Measurements from ENCODE around the gene ALG14.

The ALG14 gene

DNA sequence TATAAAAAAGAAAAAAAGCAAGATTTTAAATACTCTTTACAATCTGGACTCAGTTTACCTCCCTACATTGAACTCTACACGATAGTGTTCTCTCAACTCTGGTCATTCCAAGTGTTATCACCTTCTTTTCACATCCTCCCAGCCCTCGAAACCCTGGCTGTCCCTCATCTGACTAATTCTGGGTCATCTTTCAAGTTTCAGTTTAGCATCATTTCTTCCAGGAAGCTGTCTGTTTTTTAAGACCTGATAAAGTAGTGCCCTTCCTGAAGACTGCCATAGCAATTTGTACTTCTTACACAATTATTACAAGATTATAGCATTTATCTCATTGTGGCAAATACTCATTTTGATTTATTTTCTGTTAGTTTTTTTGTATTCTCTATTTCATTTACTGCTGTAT, 1.2 kb downstream of the ALG14 start:
- no peaks in the 10 kb centered on the region for H3K9me3 ChIP-seq (ENCODE audit: control insufficient read depth, low read length)
- H3K36me3 ChIP-seq (ENCODE audit: control insufficient read depth, insufficient read depth, low read length): no peaks in the 10 kb centered on the region
- H3K4me3 ChIP-seq (ENCODE audit: insufficient read depth, low read depth, low read length): no peak overlapping the region
- H3K27me3 ChIP-seq (ENCODE audit: control insufficient read depth, insufficient read depth, low read length, poor library complexity, severe bottlenecking): no peaks in the 10 kb centered on the region
- no peaks in the 10 kb centered on the region for H3K4me1 ChIP-seq (ENCODE audit: control insufficient read depth, insufficient read depth, low read length)
- no peak overlapping the region for H3K27ac ChIP-seq (ENCODE audit: insufficient read depth, low read depth, low read length, poor library complexity, severe bottlenecking)
- 87% methylated on average over 2 of the region's 2 CpGs for WGBS, 2 experiments

DNA sequence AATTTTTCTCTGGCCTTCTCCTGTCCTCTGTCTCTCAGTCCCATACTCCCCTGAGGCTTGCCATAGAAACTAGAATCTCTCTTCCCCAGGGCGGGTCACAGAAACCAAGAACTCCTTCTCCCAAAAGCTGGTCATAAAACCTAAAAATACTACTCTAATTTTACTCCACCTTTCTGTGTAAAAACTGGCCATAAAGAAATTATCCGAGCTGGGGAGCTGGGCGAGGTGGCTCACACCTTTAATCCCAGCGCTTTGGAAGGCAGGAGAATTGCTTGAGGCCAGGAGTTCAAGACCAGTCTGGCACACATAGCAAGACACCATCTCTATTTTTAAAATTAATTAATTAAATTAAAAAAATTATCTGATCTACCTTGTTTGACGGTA, 3.0 kb downstream of the ALG14 start:
- no peak overlapping the region for H3K4me3 ChIP-seq (ENCODE audit: insufficient read depth, low read depth, low read length)
- H3K36me3 ChIP-seq (ENCODE audit: control insufficient read depth, insufficient read depth, low read length): no peaks in the 10 kb centered on the region
- H3K9me3 ChIP-seq (ENCODE audit: control insufficient read depth, low read length): no peaks in the 10 kb centered on the region
- WGBS, 2 experiments: 93 to 96% methylated on average over 5 of the region's 5 CpGs
- H3K4me1 ChIP-seq (ENCODE audit: control insufficient read depth, insufficient read depth, low read length): no peaks in the 10 kb centered on the region
- H3K27me3 ChIP-seq (ENCODE audit: control insufficient read depth, insufficient read depth, low read length, poor library complexity, severe bottlenecking): no peaks in the 10 kb centered on the region
- no peak overlapping the region for H3K27ac ChIP-seq (ENCODE audit: insufficient read depth, low read depth, low read length, poor library complexity, severe bottlenecking)

DNA sequence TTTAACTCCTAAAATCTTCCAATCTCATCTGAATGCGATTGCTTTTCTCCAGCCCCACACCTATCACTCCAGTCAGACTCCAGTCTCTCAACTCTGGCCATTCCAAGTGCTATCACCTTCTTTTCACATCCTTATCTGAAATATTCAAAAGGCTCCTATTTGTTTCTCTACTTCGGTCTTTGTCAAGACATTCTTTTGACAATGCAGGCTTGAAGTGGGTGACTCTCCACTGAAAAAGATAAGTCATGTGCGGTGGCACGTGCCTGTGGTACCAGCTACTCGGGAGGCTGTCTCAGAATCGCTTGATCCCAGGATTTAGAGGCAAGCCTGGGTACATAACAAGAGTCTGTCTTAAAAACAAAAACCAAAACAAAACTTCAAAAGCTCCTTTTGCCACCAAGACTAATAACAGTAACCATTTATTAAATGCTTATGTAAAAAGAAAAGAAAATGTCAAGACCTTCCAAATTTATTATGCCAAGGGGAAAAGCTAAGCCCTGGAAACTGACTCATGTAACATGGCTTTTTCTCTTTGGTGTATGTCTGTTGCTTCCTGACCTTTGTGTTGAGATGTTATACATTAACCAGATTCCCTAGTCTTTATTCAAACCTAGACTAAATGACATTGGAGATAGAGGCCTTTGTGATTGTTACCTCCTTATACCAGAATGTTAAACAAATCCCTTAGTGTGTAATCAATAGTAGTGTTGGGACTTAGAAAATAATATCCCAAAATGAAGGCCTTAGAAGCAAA, 3.6 kb downstream of the ALG14 start:
- no peaks in the 10 kb centered on the region for H3K36me3 ChIP-seq (ENCODE audit: control insufficient read depth, insufficient read depth, low read length)
- WGBS, 2 experiments: 93 to 98% methylated on average over 6 of the region's 6 CpGs
- no peak overlapping the region for H3K4me3 ChIP-seq (ENCODE audit: insufficient read depth, low read depth, low read length)
- no peaks in the 10 kb centered on the region for H3K4me1 ChIP-seq (ENCODE audit: control insufficient read depth, insufficient read depth, low read length)
- no peak overlapping the region for H3K27ac ChIP-seq (ENCODE audit: insufficient read depth, low read depth, low read length, poor library complexity, severe bottlenecking)
- no peaks in the 10 kb centered on the region for H3K27me3 ChIP-seq (ENCODE audit: control insufficient read depth, insufficient read depth, low read length, poor library complexity, severe bottlenecking)
- H3K9me3 ChIP-seq (ENCODE audit: control insufficient read depth, low read length): no peaks in the 10 kb centered on the region

DNA sequence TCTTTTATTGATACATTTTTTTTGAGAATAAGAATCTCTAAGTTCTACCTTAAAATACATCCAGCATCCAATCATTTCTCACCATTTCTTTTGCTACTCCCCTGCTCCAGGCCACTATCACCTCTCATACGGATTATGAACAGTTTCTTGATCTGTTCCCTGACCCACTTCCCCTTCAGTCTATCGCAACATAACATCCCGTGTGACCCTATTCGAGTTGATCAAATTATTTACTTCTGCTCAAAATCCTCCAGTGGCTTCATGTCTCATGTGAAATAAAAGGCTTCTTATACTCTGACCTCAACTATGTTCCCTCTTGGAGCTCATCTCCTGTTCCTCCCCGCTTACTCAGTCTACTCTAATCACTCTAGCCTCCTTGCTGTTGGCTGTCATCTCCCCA, 5.2 kb downstream of the ALG14 start:
- Histone ChIP-seq H3K4me3 (ENCODE audit: insufficient read depth, low read depth, low read length) (no peak overlapping the region), H3K9me3 (ENCODE audit: control insufficient read depth, low read length) (no peaks in the 10 kb centered on the region), H3K4me1 (ENCODE audit: control insufficient read depth, insufficient read depth, low read length) (no peaks in the 10 kb centered on the region), H3K36me3 (ENCODE audit: control insufficient read depth, insufficient read depth, low read length) (no peaks in the 10 kb centered on the region), H3K27ac (ENCODE audit: insufficient read depth, low read depth, low read length, poor library complexity, severe bottlenecking) (no peak overlapping the region), H3K27me3 (ENCODE audit: control insufficient read depth, insufficient read depth, low read length, poor library complexity, severe bottlenecking) (no peaks in the 10 kb centered on the region)
- 84 to 86% methylated on average over 5 of the region's 5 CpGs for WGBS, 2 experiments

DNA sequence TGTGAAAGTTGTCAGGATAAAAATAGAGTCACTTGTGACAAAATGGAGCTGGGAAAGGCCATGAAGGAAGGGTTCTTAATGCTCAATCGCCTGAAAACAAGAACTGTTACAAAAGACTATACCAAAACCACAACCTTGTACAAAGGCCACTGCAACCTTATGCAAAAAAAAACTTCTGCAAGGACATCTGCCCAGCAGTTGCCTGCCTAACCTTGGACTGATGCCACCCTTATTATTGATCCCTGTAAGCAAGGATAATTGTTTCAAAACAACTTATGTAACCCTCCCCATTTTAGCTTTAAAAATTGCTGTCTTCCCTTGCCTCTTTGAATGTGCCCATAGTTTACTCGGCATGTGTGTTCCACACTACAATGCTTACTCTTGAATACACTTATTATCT, 5.7 kb downstream of the ALG14 start:
- Histone ChIP-seq H3K27me3 (ENCODE audit: control insufficient read depth, insufficient read depth, low read length, poor library complexity, severe bottlenecking) (no peaks in the 10 kb centered on the region), H3K9me3 (ENCODE audit: control insufficient read depth, low read length) (no peaks in the 10 kb centered on the region), H3K4me1 (ENCODE audit: control insufficient read depth, insufficient read depth, low read length) (no peaks in the 10 kb centered on the region), H3K27ac (ENCODE audit: insufficient read depth, low read depth, low read length, poor library complexity, severe bottlenecking) (no peak overlapping the region), H3K36me3 (ENCODE audit: control insufficient read depth, insufficient read depth, low read length) (no peaks in the 10 kb centered on the region), H3K4me3 (ENCODE audit: insufficient read depth, low read depth, low read length) (no peak overlapping the region)
- 89% methylated on average over 2 of the region's 2 CpGs for WGBS, 2 experiments

DNA sequence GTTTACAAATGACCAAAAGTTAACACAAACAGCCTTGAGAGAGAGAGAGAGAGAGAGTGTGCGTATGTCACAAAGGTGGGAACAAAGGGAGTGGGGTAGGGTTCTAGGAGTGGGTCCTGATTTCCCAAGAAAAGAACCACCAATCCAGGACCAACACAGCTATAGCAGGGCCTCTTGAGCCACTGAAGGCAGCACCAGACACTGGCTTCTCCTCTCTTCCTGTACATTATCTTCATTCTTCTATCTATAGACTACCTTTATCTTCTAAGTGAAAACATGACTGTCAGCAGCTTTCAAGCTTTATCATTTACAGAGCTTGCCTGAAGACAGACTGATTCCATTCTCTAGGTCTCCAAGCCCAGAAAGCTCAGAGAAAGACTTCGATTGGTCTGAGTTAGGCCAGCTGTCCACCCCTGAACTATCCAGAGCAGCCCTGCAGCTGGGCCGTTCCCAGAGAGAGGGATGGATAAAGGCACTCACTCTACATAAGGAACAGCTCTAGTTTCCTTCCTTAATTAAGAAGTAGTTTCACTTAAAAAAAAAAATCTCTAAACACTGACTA, 11.2 kb downstream of the ALG14 start:
- Histone ChIP-seq H3K4me3 (ENCODE audit: insufficient read depth, low read depth, low read length) (no peak overlapping the region), H3K36me3 (ENCODE audit: control insufficient read depth, insufficient read depth, low read length) (no peaks in the 10 kb centered on the region), H3K27ac (ENCODE audit: insufficient read depth, low read depth, low read length, poor library complexity, severe bottlenecking) (no peak overlapping the region), H3K27me3 (ENCODE audit: control insufficient read depth, insufficient read depth, low read length, poor library complexity, severe bottlenecking) (no peaks in the 10 kb centered on the region), H3K9me3 (ENCODE audit: control insufficient read depth, low read length) (no peaks in the 10 kb centered on the region), H3K4me1 (ENCODE audit: control insufficient read depth, insufficient read depth, low read length) (no peaks in the 10 kb centered on the region)
- WGBS, 2 experiments: 82 to 86% methylated on average over 3 of the region's 3 CpGs

DNA sequence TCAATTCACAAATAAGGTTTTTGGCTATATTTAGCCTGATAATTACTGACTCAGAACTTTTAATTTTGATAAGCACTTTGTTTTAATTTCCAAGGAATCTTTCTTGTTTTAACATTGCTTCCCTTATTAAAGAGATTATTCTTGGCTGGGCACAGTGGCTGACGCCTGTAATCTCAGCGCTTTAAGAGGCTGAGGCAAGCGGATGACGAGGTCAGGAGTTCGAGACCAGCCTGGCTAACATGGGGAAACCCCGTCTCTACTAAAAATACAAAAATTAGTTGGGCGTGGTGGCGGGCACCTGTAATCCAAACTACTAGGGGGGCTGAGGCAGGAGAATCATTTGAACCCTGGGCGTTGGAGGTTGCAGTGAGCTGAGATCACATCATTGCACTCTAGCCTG, 13.8 kb downstream of the ALG14 start:
- H3K4me1 ChIP-seq (ENCODE audit: control insufficient read depth, insufficient read depth, low read length): no peaks in the 10 kb centered on the region
- H3K4me3 ChIP-seq (ENCODE audit: insufficient read depth, low read depth, low read length): no peak overlapping the region
- H3K27me3 ChIP-seq (ENCODE audit: control insufficient read depth, insufficient read depth, low read length, poor library complexity, severe bottlenecking): no peaks in the 10 kb centered on the region
- H3K9me3 ChIP-seq (ENCODE audit: control insufficient read depth, low read length): no peaks in the 10 kb centered on the region
- no peaks in the 10 kb centered on the region for H3K36me3 ChIP-seq (ENCODE audit: control insufficient read depth, insufficient read depth, low read length)
- WGBS, 2 experiments: 85 to 94% methylated on average over 9 of the region's 9 CpGs
- no peak overlapping the region for H3K27ac ChIP-seq (ENCODE audit: insufficient read depth, low read depth, low read length, poor library complexity, severe bottlenecking)

DNA sequence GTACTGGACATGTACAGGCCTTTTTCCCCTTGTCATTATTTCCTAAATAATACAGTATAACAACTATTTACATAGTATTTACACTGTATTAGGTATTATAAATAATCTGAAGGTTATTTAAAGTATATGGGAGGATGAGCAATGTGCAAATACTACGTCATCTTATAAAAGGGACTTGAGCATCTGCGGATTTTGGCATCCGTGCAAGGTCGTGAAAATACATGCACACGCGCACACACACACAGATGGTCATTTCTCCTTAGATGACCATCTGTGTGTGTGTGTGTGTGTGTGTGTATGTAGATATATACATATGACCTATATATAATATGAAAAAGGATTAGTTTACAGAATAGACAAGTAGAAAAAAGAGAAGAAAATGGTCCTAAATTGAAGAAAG, 15.4 kb downstream of the ALG14 start:
- Histone ChIP-seq H3K36me3 (ENCODE audit: control insufficient read depth, insufficient read depth, low read length) (no peaks in the 10 kb centered on the region), H3K4me3 (ENCODE audit: insufficient read depth, low read depth, low read length) (no peak overlapping the region), H3K27me3 (ENCODE audit: control insufficient read depth, insufficient read depth, low read length, poor library complexity, severe bottlenecking) (no peaks in the 10 kb centered on the region), H3K27ac (ENCODE audit: insufficient read depth, low read depth, low read length, poor library complexity, severe bottlenecking) (no peak overlapping the region), H3K4me1 (ENCODE audit: control insufficient read depth, insufficient read depth, low read length) (no peaks in the 10 kb centered on the region), H3K9me3 (ENCODE audit: control insufficient read depth, low read length) (no peaks in the 10 kb centered on the region)
- WGBS, 2 experiments: 97% methylated on average over 6 of the region's 6 CpGs

DNA sequence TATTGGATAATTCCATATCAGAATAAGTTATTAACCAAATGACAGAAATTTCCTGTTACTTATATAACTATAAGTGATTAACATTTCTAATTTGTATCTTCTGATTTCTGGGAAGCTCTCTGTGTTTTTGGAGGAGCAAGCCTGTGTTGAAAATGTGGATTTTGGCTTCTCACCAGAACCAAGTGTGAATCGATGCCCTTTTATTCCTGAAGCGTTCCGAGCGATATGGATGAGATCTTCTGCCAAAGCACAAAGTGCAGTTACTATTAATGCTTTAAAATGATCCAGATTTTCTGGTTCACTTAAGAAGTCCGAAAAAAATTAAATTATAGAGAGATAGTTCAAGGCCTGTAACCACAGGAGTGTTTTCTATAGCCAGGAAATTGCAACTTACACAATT, 22.8 kb downstream of the ALG14 start:
- no peaks in the 10 kb centered on the region for H3K9me3 ChIP-seq (ENCODE audit: control insufficient read depth, low read length)
- no peak overlapping the region for H3K27ac ChIP-seq (ENCODE audit: insufficient read depth, low read depth, low read length, poor library complexity, severe bottlenecking)
- H3K27me3 ChIP-seq (ENCODE audit: control insufficient read depth, insufficient read depth, low read length, poor library complexity, severe bottlenecking): no peaks in the 10 kb centered on the region
- 96 to 99% methylated on average over 4 to 5 of the region's 5 CpGs for WGBS, 2 experiments
- no peak overlapping the region for H3K4me3 ChIP-seq (ENCODE audit: insufficient read depth, low read depth, low read length)
- H3K4me1 ChIP-seq (ENCODE audit: control insufficient read depth, insufficient read depth, low read length): no peaks in the 10 kb centered on the region
- H3K36me3 ChIP-seq (ENCODE audit: control insufficient read depth, insufficient read depth, low read length): no peaks in the 10 kb centered on the region

DNA sequence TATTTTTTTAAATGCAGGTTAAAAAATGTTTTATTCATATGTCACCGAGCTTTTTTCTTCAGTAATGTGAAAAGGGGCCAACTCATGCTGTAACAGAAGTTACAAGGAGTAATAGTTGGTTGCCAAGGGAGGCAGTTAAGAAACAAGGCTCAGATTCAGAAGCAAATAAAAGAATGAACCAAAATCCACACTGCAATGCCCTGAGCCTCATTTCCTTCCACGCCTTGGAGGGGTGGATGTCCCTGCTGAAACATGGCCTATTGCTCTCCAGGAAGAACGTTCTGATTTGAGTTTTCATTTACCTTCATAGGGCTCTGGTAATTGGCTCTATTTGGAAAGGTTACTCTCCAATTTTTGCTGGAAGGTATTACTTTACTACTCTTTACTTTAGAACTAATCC, 24.4 kb downstream of the ALG14 start:
- H3K9me3 ChIP-seq (ENCODE audit: control insufficient read depth, low read length): no peaks in the 10 kb centered on the region
- H3K27me3 ChIP-seq (ENCODE audit: control insufficient read depth, insufficient read depth, low read length, poor library complexity, severe bottlenecking): no peaks in the 10 kb centered on the region
- H3K36me3 ChIP-seq (ENCODE audit: control insufficient read depth, insufficient read depth, low read length): no peaks in the 10 kb centered on the region
- 87 to 94% methylated on average over 3 of the region's 3 CpGs for WGBS, 2 experiments
- H3K4me3 ChIP-seq (ENCODE audit: insufficient read depth, low read depth, low read length): no peak overlapping the region
- no peaks in the 10 kb centered on the region for H3K4me1 ChIP-seq (ENCODE audit: control insufficient read depth, insufficient read depth, low read length)
- H3K27ac ChIP-seq (ENCODE audit: insufficient read depth, low read depth, low read length, poor library complexity, severe bottlenecking): no peak overlapping the region
